ACHN (cell line): ENCODE results near the gene IGFBP4.

ENCODE experiments used
- DNase-seq: peaks from one replicate; pipeline ENCODE4 v3.0.0-alpha.2; 2015
- in situ Hi-C: cut with HindIII; loops from 2 replicates; pipeline ENCODE4 v1.10.0; 2017; ENCODE audit warnings: low sequenced_read_pairs, low pct_ligation_motif_present, low pct_unique_long_range_greater_than_20kb

IGFBP4 gene

DNA sequence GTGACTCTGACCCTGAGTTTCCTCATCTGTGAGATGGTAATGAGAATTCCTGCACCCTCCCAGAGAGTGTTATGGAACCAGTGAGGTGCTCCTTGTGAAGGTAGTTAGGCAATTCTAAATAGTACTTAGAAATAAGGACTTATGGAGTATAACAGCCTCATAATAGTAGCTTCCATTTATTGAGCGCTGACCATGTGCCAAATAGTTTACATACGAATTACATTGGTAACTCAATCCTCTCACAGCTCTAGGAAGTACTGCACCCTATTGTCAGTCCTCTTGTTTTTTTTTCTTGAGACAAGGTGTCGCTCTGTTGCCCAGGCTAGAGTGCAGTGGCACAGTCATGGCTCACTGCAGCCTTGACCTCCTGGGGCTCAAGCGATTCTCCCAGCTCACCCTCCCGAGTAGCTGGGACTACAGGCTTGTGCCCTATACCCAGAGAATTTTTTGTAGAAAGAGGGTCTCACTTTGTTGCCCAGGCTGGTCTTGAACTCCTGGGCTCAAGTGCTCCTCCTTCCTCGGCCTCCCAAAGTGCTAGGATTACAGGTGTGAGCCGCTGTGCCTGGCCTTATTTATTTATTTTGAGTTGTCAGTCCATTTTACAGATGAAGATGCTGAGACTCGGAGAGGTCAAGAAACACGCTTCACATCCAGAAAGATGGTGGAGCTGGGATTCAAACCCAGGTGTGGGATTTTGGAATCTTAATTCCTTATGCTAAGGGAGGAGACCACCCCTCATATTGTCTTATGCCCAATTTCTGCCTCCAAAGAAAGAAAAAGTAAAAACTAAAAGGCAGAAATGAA, 55.2 kb downstream of the IGFBP4 start:
- DNase-seq = no peak

DNA sequence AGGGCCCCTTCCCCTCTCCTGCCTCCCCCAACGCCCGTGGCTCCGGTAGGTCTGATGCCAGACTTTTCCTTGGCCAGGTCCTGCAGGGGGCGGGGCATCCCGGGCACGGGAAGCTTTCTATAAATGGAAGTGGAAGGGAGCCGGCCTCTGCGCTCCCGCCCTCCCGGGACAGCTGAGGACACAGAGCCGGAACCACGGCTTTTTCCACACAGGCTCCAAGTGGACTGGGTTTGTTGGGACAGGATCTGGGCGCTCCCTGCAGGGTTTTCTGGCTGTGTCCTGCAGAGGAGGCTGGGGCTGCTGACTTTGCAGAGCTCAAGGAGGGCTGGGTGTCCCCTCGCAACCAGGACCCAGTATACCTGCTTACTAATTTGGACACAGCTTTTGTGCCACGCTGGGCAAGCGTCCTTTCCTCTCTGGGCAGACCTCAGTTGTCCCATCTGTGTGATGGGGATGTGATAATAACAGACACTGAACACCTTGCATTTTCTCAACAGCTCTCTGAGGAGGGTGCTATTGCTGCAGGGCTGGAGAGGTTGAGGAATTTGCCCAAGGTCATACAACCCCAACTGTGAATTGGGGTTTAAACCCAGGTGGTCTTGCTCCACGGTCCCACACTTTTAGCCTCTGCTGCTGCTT, 56.4 kb downstream of the IGFBP4 start:
- in situ Hi-C loops = no loop called here
- DNase-seq = peak; percentile 70

More for the DNA sequence above, 55.2 kb downstream of the IGFBP4 start:
- in situ Hi-C loops = no loop called here

DNA sequence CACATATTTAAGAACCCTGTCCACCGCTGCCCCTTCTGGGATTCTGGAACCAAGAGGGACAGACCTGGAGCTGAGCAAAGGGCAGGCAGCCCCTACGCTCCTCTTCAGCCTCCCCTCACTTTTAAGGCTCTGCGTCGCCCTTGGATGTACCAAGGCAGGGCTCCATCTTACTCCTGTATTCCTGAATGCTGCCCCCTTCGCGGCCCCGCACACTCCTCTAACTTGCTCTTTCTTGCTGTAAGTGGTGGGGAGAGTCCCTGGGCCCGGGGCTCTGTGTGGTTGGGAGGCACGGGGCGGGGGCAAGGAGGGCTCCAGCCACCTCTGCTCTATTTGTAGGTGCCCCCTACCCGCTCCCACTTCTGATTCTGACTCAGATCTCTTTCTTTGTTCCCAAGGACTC, 56.9 kb downstream of the IGFBP4 start:
- DNase-seq = no peak
- in situ Hi-C loops = no loop called here

DNA sequence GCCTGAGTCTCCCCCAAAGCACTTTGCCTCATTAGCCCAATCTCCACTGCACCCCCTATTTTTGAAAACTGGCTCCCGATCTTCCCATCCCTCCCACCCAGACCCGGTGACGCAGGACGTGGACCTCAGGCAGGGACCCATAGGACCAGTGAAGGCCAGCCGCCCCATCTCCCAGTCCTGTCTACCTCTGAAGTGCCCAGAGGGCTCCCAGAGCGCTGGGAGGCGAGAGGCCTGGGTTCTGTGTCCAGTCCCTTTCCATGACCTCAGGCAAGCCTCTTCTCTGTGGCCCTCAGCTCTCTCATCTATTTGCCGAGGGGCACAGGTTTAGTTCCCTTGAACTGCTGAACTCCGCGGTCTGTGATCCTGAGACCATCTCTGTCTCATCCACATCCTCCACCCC, 57.5 kb downstream of the IGFBP4 start:
- in situ Hi-C loops = no loop called here
- no peak for DNase-seq

DNA sequence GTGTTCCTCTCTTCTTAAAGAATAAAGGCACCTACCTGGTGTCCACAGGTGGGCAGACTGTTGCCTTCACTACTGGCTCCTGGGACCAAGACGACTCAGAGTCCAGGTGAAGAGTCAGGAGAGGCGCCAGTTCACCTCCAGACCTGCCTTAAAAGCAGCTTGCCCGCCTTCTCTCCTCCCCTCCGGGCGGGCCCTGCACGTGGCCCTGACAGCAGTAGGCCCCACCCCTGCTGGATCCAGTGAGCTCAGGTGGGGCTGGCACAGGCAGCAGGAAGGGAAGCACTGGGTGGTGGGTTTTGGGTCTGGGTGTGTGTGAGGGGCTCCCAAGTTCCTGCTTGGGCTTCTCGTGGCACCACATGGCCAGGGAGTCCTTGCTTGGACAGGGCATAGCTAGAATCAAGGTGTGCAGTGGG, 58.3 kb downstream of the IGFBP4 start, which contains the start of gene TNS4:
TNS4 (minus strand) TSS at position 125 of the 413 bp plus-strand sequence. CDS start 5,198 bp downstream, outside the sequence.
- no peak for DNase-seq
- in situ Hi-C loops = no loop called here

DNA sequence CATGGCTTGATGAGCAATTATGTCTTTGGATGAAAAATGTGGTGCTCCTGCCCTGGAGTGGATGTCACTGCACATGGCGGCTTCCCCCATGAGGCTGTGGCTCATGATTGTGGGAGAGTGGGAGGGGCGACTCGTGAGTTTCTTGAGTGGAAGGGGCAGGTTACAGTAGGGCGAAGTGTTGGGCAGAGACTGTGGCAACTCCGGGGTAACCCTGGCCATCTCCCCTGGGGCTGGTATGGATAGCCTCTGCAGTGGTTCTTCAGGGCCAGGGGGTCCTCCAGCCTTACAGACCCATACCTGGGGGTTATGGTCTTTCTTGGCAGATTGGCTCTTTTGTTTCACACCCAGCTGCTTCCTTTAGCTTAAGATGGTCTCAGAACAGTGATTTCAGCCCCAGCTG, 59.5 kb downstream of the IGFBP4 start:
- in situ Hi-C loops = no loop called here
- no peak for DNase-seq

DNA sequence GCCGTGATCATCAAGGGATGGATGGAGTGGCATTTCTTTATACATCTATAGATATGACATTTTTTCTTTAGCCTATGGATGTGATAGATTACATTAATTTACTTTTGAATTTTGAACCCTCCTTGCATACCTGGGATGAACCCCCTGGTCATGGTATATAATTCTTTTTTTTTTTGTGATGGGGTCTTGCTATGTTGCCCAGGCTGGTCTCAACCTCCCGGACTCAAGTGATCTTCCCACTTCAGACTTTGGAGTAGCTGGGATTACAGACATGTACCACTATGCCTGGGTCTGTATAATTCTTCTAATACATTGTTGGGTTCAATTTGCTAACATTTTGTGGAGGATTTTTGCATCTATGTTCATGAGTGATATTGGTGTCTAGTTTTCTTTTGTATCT, 59.9 kb downstream of the IGFBP4 start:
- in situ Hi-C loops = no loop called here
- no peak for DNase-seq

DNA sequence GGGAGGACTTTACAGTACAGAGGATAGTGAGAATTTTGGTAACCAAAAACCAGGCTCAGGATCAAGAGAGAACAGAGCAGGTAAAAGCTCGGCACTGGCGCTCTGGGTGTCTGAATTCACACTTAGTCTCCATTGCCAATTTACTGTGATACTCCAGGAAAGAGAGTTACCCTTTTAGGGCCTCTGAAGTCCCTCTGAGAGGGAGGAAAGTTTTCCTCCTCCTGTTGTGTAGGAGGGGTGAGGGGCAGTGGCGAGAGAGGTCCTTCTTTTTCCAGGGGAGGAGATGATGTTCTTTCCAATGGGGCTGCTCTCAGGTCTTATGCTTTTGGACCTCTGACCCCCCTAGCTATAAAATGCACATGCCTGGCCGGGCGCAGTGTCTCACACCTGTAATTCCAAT, 63.5 kb downstream of the IGFBP4 start:
- in situ Hi-C loops = no loop called here
- no peak for DNase-seq
